ENCODE results near the gene CDS2. TPM values are rescaled to one million over a fixed set of nuclear protein-coding genes. Genes with fewer than 3 reads are reported as not detected.
A peak's percentile ranks its signal among the peaks of the same experiment; 100 is the strongest.

The CDS2 gene
- total and polyA plus RNA-seq, 2 of the 13 experiments (the other 11 are each of a cell fraction or from before 2014, with no cell fraction given): 81.3 to 153 TPM

- TF ChIP-seq ZHX2 (IDR thresholded peaks at IDR 0.05; ENCODE audit: low read depth) (no peak), ZHX2 (CRISPR knock-in tag; IDR thresholded peaks at IDR 0.05; ENCODE audit: borderline replicate concordance) (no peak), ZBTB33 (CRISPR knock-in tag; IDR thresholded peaks at IDR 0.05) (peak; percentile 50; the same call in 1 of the 2 replicates), RXRA (CRISPR knock-in tag; IDR thresholded peaks at IDR 0.05) (peak; percentile 86), ZXDC (CRISPR knock-in tag; IDR thresholded peaks at IDR 0.05) (no peak), ZNF691 (CRISPR knock-in tag; IDR thresholded peaks at IDR 0.05; ENCODE audit: borderline replicate concordance, low read depth) (peak; percentile 94), ZNF549 (CRISPR knock-in tag; IDR thresholded peaks at IDR 0.05) (no peak), RELA (CRISPR knock-in tag; IDR thresholded peaks at IDR 0.05) (no peak), ZBTB37 (CRISPR knock-in tag; IDR thresholded peaks at IDR 0.05) (no peak), MAFF (IDR thresholded peaks at IDR 0.05; ENCODE audit: low read depth, low read length) (no peak), FIP1L1 (IDR thresholded peaks at IDR 0.05; ENCODE audit: borderline replicate concordance, insufficient read depth, low read depth, low read length) (no peak), GABPA (IDR thresholded peaks at IDR 0.05; ENCODE audit: low read depth, low read length) (no peak), GABPA (CRISPR knock-in tag; IDR thresholded peaks at IDR 0.05; ENCODE audit: low read depth) (peak; percentile 73; the same call in 1 of the 2 replicates), RFX1 (IDR thresholded peaks at IDR 0.05) (no peak), TMF1 (CRISPR knock-in tag; IDR thresholded peaks at IDR 0.05; ENCODE audit: low read depth) (no peak), ZNF839 (CRISPR knock-in tag; IDR thresholded peaks at IDR 0.05; ENCODE audit: borderline replicate concordance) (no peak), ZNF703 (CRISPR knock-in tag; IDR thresholded peaks at IDR 0.05; ENCODE audit: borderline replicate concordance) (no peak), ZNF180 (CRISPR knock-in tag; IDR thresholded peaks at IDR 0.05; ENCODE audit: borderline replicate concordance, low read depth) (no peak)
These were observed 46.2 kb downstream of the CDS2 start (continued) for GRCh38 chr20:5172903-5173463.

Measured in HepG2 (cell line).